ENCODE results near the gene FRAS1.

Gene FRAS1

DNA sequence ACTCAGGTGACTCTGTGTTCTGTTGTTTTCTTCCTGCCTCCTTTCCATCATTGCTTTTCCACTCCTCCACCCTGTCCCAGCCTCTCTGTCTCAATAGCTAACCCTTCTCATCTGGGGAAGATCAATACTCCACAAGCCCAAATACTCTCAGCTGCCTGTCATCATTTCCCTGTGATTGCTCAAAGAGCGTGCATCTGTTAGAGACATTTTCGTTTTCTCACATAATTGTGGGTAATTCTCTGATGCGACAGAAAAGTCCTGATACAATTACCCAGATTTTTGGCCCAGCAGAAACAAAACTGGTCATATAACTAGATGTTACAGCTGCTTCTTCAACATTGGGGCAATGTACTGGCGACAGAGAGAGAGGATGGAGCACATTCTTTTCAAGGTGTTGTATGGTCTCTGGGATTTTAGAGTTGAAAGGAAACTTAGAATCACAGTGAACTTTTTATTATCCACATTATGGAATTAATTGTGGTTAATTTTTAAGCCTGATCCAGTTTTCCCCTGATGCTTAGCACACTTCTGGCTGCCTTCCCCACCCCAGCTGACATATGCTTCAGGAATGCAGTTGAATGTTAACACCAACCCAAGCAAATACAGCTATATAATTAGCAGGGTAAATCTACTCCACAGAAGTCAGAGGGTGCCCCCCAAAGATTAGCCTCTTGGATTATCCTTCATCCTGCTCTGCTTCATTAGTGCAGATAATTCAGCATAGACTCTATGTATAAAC is 323.0 kb downstream of the FRAS1 start:
- DNase-seq: no peak

DNA sequence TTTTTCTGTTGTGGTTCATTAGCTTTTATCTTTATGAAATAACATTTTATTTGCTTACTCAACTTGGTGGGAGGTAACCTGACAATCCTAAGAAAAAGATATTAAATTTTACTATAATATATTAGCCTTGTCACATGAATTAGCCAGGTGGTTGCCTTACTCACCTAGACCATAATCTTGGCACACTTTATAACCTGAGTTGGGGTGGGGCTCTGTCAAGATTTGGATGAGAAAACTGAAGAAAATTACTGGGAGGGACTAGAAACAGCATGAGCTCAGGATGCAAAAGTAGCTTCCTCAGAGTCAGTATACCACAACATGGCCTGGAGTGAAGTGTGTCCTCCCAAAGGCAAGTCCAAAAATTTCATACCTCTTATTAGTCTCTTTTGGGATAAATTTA is 329.6 kb downstream of the FRAS1 start:
- DNase-seq: no peak

DNA sequence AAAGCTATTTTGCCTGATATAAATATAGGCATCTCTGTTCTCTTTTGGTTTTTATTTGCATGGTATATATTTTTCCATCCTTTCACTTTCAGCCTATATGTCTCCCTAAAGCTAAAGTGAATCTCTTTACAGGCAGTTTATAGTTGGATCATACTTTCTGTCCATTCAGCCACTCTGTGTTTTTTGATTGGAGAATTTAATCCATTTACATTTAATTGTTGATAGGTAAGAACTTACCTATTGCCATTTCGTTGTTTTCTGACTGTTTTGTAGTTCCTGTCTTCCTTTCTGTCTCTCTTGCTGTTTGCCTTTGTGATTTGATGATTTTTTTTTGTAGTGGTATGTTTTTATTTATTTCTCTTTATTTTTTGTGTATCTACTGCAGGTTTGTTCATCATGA is 338.5 kb downstream of the FRAS1 start:
- DNase-seq: no peak

- DNase-seq: no peak
Measured at GRCh38 chr4:78396613-78397291, 339.6 kb downstream of the FRAS1 start.

GRCh38 chr4:78397292-78397630 is 340.1 kb downstream of the FRAS1 start:
- no peak for DNase-seq

DNA sequence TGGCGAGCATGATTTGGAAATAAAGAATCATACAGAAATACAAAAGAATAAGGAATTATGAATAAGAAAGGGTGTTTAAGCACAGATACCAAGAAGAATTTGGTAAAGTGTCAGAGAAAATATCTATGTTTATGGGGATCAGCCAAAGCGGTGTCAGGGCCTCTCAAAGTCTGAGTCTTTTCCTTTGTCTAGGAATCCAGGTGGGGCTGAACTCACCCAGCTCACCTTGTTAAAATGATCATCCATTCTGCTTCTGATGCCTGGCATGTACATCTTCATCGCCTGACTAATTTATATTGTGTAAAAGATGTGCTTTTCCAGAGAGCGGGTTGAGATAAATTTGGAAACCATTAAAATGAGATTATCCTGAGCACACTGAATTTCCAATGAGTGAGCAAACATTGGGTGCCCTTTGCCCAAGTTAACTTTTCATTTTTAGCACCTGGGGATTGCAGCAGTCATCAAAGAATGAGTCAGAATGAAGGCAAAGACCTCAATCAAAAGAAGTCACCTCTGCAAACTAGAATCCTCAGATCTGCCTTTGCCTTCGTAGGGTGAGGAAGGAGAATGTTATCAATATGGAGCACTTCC is 352.6 kb downstream of the FRAS1 start:
- DNase-seq: no peak

GRCh38 chr4:78410225-78410624 is 353.1 kb downstream of the FRAS1 start:
- no peak for DNase-seq

- DNase-seq: no peak
Measured at GRCh38 chr4:78410676-78411075, 353.6 kb downstream of the FRAS1 start.

- DNase-seq: no peak
Measured at GRCh38 chr4:78414116-78414515, 357.0 kb downstream of the FRAS1 start.

- no peak for DNase-seq
Measured at GRCh38 chr4:78417603-78418002, 360.5 kb downstream of the FRAS1 start.

GRCh38 chr4:78418406-78418805 is 361.3 kb downstream of the FRAS1 start:
- no peak for DNase-seq

DNA sequence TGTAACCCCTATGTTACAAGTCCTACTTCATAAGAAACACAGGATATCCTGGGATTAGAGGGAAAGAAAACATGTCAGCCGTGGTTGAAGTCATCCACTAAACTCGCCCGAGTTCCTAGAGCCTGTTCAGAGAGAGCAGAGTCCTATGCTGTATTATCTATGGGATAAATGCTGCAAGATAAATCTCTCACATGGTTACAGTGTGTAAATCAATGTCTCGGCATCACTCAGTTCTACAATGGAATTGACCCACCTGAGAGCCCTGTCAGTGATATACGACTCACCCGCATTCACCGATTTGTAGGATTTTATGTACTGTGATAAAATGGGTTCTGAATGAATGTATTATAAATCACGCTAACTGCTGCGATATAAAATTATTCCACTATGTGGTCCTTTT is 366.7 kb downstream of the FRAS1 start:
- DNase-seq: no peak

DNA sequence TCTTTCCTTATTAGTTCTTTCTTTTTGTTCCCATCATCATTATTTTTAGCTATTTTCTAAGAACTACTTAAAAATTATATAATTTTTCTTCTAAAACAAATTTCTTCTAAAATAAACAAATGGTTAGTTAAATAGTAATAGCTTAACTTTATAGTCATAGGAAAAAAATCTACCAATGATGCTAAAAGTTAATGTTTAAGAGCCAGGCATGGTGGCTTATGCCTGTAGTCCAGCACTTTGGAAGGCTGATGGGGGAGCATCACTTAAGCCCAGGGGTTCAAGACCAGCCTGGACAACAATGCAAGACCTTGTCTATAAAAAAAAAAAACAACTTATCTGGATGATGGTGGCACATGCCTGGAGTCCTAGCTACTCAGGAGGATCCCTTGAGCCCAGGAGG is 367.3 kb downstream of the FRAS1 start:
- no peak for DNase-seq

- DNase-seq: no peak
Measured at GRCh38 chr4:78426972-78427371, 369.8 kb downstream of the FRAS1 start.

- DNase-seq: no peak
Measured at GRCh38 chr4:78428996-78429395, 371.9 kb downstream of the FRAS1 start.

DNA sequence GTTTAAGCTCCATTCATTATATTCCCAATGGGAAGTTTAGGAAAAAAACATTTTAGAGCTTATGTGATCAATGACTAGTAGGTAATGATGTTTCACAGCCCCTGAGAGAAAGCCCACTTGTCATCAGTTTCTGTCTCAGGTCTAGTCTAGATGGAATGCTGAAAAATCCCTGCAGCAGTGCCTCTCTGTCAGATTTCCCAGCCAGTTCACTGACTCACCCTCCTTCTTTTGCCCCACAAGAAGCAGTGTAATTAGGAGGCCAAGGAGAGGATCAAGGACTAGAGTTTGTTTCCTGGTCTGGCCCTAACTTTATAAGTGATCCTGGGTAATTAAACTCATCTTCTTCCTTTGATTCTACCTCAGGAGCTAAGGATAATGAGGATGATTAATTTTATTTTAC is 375.8 kb downstream of the FRAS1 start:
- DNase-seq: no peak

GRCh38 chr4:78437608-78438088 is 380.5 kb downstream of the FRAS1 start:
- no peak for DNase-seq

GRCh38 chr4:78439328-78439727 is 382.2 kb downstream of the FRAS1 start:
- DNase-seq: no peak

DNA sequence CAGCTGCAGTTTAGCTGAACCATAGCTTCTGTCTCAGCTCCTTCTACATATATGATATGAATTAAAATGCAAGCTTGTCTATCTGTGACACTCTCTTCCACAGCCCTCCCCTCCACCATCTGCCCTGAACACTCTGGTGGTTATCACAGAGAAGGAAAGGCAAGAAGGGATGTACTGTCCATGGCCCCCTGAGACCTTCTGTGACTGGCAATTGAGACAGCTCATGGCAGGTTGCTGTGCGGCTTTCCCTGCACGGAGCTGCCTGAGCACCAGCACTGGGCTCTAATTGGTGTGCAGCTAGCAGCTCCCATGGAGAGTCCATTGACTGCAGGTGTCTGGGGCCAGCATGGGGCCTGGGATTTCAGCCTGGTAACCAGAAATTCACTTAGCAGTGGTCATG is 384.6 kb downstream of the FRAS1 start:
- no peak for DNase-seq

DNA sequence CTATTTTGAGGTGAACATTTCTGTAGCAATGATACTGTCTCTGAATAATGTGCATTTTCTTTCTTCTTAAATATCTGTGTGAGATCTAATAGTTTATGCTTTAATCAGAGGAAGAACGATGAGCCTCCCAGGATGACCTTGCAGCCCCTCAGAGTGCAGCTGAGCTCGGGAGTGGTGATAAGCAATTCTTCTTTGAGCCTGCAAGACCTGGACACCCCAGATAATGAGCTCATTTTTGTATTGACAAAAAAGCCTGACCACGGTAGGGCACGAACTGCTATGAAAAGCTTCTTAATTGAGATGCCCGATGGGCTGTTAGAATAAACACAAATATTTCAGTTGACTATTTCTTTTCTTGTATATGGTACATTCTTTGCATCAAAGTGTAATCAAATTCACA is 389.5 kb downstream of the FRAS1 start:
- no peak for DNase-seq

GRCh38 chr4:78451407-78451806 is 394.3 kb downstream of the FRAS1 start:
- no peak for DNase-seq

GRCh38 chr4:78454016-78454415 is 396.9 kb downstream of the FRAS1 start:
- no peak for DNase-seq

- DNase-seq: no peak
Measured at GRCh38 chr4:78457751-78458150, 400.6 kb downstream of the FRAS1 start.

GRCh38 chr4:78459327-78459726 is 402.2 kb downstream of the FRAS1 start:
- DNase-seq: no peak
